IMR-90 (cell line): ENCODE measurements around the gene TMEM259. TPM values are rescaled to one million over a fixed set of nuclear protein-coding genes. Genes with fewer than 3 reads are reported as not detected.

Experiments
- ATAC-seq: fragments of 200-7000 bp; cut with Tn5 transposase; 2 replicates; pipeline ENCODE4 v1.9.1; 2020; ENCODE audit warnings: low read depth, mild to moderate bottlenecking, moderate library complexity
- BruUV-seq: library from RNA; stranded (reverse); fragments of 400-500 nt; replicated peaks from 2 replicates; lab custom pipeline; 2021; lab: Mats Ljungman, UMichigan
- CTCF ChIA-PET: fragments of 300-600 bp; formaldehyde crosslinking; extraction: SDS; loops from one replicate; lab custom pipeline; 2021; ENCODE audit warnings: antibody characterized with exemption; lab: Yijun Ruan, JAX
- POLR2A ChIA-PET: fragments of 300-600 bp; sonication (Branson Sonifier 250); formaldehyde crosslinking; loops from one replicate; lab custom pipeline; 2022; ENCODE audit warnings: antibody characterized with exemption; ENCODE audit not compliant: unreplicated experiment; lab: Charles Lee
- DNase-seq: peaks from one replicate; pipeline ENCODE4 v3.0.0; 2013
- H2AFZ ChIP-seq: replicated peaks from 2 replicates; pipeline ENCODE3; 2013; ENCODE audit warnings: low read length, mild to moderate bottlenecking; ENCODE audit not compliant: poor library complexity
- H2AK5ac ChIP-seq: 2 replicates; pipeline ENCODE4 v1.6.1; 2013; ENCODE audit warnings: low read depth, low read length, inconsistent platforms
- H2AK9ac ChIP-seq: replicated peaks from 2 replicates; pipeline ENCODE3; 2013; ENCODE audit warnings: mild to moderate bottlenecking, low read depth, low read length, moderate library complexity; ENCODE audit not compliant: poor library complexity
- H2BK120ac ChIP-seq: 2 replicates; pipeline ENCODE4 v1.6.1; 2013; ENCODE audit warnings: low read depth, low read length, inconsistent platforms
- H2BK15ac ChIP-seq: 3 replicates; pipeline ENCODE4 v1.6.1; 2013; ENCODE audit warnings: low read depth, low read length, inconsistent platforms
- H2BK20ac ChIP-seq: 2 replicates; pipeline ENCODE4 v1.6.1; 2013; ENCODE audit warnings: low read depth, mild to moderate bottlenecking, inconsistent platforms, low read length, moderate library complexity
- H2BK5ac ChIP-seq: 2 replicates; pipeline ENCODE4 v1.6.1; 2013; ENCODE audit warnings: mild to moderate bottlenecking, low read depth, low read length, inconsistent platforms; ENCODE audit not compliant: poor library complexity, severe bottlenecking
- H3K14ac ChIP-seq: replicated peaks from 2 replicates; pipeline ENCODE4 v1.6.1; 2013; ENCODE audit warnings: low read depth, low read length, inconsistent platforms
- H3K18ac ChIP-seq: 2 replicates; pipeline ENCODE4 v1.6.1; 2013; ENCODE audit warnings: low read depth, low read length, control low read depth
- H3K23ac ChIP-seq: 2 replicates; pipeline ENCODE4 v1.6.1; 2013; ENCODE audit warnings: low read depth, low read length, inconsistent platforms
- H3K27ac ChIP-seq: 2 replicates; pipeline ENCODE4 v1.5.1; 2013; ENCODE audit warnings: mild to moderate bottlenecking, control low read depth, low read length; ENCODE audit not compliant: insufficient read depth
- H3K27me3 ChIP-seq: 2 replicates; pipeline ENCODE4 v1.6.1; 2013; ENCODE audit warnings: low read length; ENCODE audit not compliant: control insufficient read depth, insufficient read depth
- H3K36me3 ChIP-seq: 2 replicates; pipeline ENCODE4 v1.6.1; 2013; ENCODE audit warnings: low read length, mixed read lengths; ENCODE audit not compliant: control insufficient read depth, insufficient read depth
- H3K4ac ChIP-seq: 2 replicates; pipeline ENCODE4 v1.6.1; 2013; ENCODE audit warnings: low read depth, low read length, inconsistent platforms
- H3K4me1 ChIP-seq: 2 replicates; pipeline ENCODE4 v1.6.1; 2013; ENCODE audit warnings: low read length, mixed read lengths; ENCODE audit not compliant: control insufficient read depth, insufficient read depth
- H3K4me2 ChIP-seq: 2 replicates; pipeline ENCODE4 v1.6.1; 2013; ENCODE audit warnings: low read depth, mild to moderate bottlenecking, control low read depth, low read length, moderate library complexity
- H3K4me3 ChIP-seq: 2 replicates; pipeline ENCODE4 v1.5.1; 2013; ENCODE audit warnings: low read depth, mild to moderate bottlenecking, control low read depth, low read length, moderate library complexity; ENCODE audit not compliant: insufficient read depth
- H3K56ac ChIP-seq: 2 replicates; pipeline ENCODE4 v1.6.1; 2013; ENCODE audit warnings: low read length, inconsistent platforms; ENCODE audit not compliant: insufficient read depth; ENCODE audit errors: extremely low read depth
- H3K79me1 ChIP-seq, 2 experiments: 2 replicates each; pipeline ENCODE4 v1.6.1; 2013; ENCODE audit warnings: low read length in 2 of 2, inconsistent platforms in 1 of 2, low read depth in 1 of 2
- H3K9ac ChIP-seq: 2 replicates; pipeline ENCODE4 v1.6.1; 2013; ENCODE audit warnings: low read depth, low read length, control low read depth
- H3K9me1 ChIP-seq: 2 replicates; pipeline ENCODE4 v1.6.1; 2013; ENCODE audit warnings: low read length, inconsistent platforms; ENCODE audit not compliant: insufficient read depth
- H3K9me3 ChIP-seq: 2 replicates; pipeline ENCODE4 v1.6.1; 2013; ENCODE audit warnings: low read length; ENCODE audit not compliant: control insufficient read depth, insufficient read depth
- H4K20me1 ChIP-seq: 2 replicates; pipeline ENCODE4 v1.6.1; 2013; ENCODE audit warnings: low read length, inconsistent platforms; ENCODE audit not compliant: insufficient read depth
- H4K5ac ChIP-seq: 2 replicates; pipeline ENCODE4 v1.6.1; 2013; ENCODE audit warnings: mild to moderate bottlenecking, low read depth, low read length, control low read depth
- H4K8ac ChIP-seq, 2 experiments: 2 replicates each; pipeline ENCODE4 v1.6.1; 2013; ENCODE audit warnings: low read depth in 2 of 2, low read length in 2 of 2, control low read depth in 1 of 2, inconsistent platforms in 1 of 2
- H4K91ac ChIP-seq: 2 replicates; pipeline ENCODE4 v1.6.1; 2013; ENCODE audit warnings: low read depth, low read length, inconsistent platforms; ENCODE audit not compliant: insufficient read depth
- CEBPB ChIP-seq: IDR thresholded peaks from 2 replicates; pipeline ENCODE4 v1.6.1; 2012; ENCODE audit warnings: low read depth, low read length, improper control_type of control experiment
- FOS ChIP-seq: fragments of 150-350 bp; IDR thresholded peaks from 2 replicates; pipeline ENCODE4 v1.6.1; 2016; ENCODE audit warnings: low read depth, low read length
- MXI1 ChIP-seq: IDR thresholded peaks from 2 replicates; pipeline ENCODE4 v1.6.1; 2012; ENCODE audit warnings: low read depth, mild to moderate bottlenecking, low read length, moderate library complexity, borderline replicate concordance
- POLR2A ChIP-seq: IDR thresholded peaks from 2 replicates; pipeline ENCODE4 v1.6.1; 2012; ENCODE audit warnings: mild to moderate bottlenecking, low read depth, low read length
- WGBS, 2 experiments: methylation state at CpG; one replicate each; pipeline versions ENCODE4 v1.1.5 to v1.1.7; 2013; ENCODE audit warnings: missing lambda C conversion rate in 2 of 2; ENCODE audit not compliant: insufficient read length in 1 of 2; ENCODE audit errors: extremely low coverage in 2 of 2; 5-methylcytosine and 5-hydroxymethylcytosine counted together
- dilution Hi-C: fragments of 300-500 bp; cut with HindIII; formaldehyde crosslinking; loops from one replicate; pipeline ENCODE4 v1.14.3; 2018; ENCODE audit warnings: low sequenced_read_pairs; ENCODE audit not compliant: unreplicated experiment
- in situ Hi-C: fragments of 300-500 bp; cut with MboI; formaldehyde crosslinking; loops from 3 replicates; pipeline ENCODE4 v1.14.3; 2019; ENCODE audit warnings: low sequenced_read_pairs, inconsistent platforms, mixed read lengths
- intact Hi-C: fragments of 100-400 bp; cut with micrococcal nuclease; formaldehyde crosslinking; loops from 2 replicates; pipeline ENCODE4 v1.10.0; 2022
- polyA plus RNA-seq, 3 experiments: library from polyadenylated mRNA; depleted of rRNA; stranded (reverse); fragments of >200 nt; gene quantifications; 2 replicates each; pipeline ENCODE4 v1.2.3, GENCODE V29; 2012; ENCODE audit warnings: low replicate concordance in 1 of 3
- total RNA-seq: library from RNA; depleted of rRNA; stranded (reverse); fragments of >200 nt; gene quantifications from 2 replicates; pipeline ENCODE4 v1.2.3, GENCODE V29; 2012
- TF ChIP-seq, protein P1 (sequence below): conservative IDR thresholded peaks from 2 replicates; pipeline ENCODE4 v1.5.1; 2012; ENCODE audit warnings: mild to moderate bottlenecking, low read depth, low read length, improper control_type of control experiment

Gene TMEM259
- total and polyA plus RNA-seq, 2 of the 4 experiments (the other 2 are of a cell fraction) = 22.6 to 153 TPM

DNA sequence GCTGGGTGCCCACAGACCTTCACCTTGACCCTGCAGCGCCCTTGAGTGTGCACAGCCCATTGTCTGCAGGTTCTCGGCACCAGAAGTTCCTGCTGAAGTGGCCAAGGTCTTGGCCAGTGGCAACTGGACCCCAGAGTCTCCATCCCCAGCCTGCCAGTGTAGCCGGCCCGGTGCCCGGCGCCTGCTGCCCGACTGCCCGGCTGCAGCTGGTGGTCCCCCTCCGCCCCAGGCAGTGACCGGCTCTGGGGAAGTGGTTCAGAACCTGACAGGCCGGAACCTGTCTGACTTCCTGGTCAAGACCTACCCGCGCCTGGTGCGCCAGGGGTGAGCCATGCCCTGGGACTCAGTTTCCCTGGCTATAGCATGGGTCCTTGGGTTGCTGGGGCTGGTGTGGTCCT, 34.1 kb upstream of the TMEM259 start:
- Histone ChIP-seq H4K5ac (no peak overlapping the region), H2BK15ac (no peak overlapping the region), H3K36me3 (peaks cover 1% of the 10 kb centered on the region; the same call in 1 of the 2 replicates), H3K9me3 (peaks cover 42% of the 10 kb centered on the region), H3K56ac (no peak overlapping the region), H3K14ac (no peak overlapping the region), H3K79me1 (no peaks in the 10 kb centered on the region), H2BK5ac (no peak overlapping the region), H3K23ac (no peak overlapping the region), H3K27me3 (no peaks in the 10 kb centered on the region), H2BK20ac (no peak overlapping the region), H3K4me2 (no peak overlapping the region), H3K4me3 (no peak overlapping the region), H2AK5ac (no peak overlapping the region), H2AFZ (no peak overlapping the region), H4K20me1 (no peaks in the 10 kb centered on the region), H3K4me1 (no peaks in the 10 kb centered on the region), H3K27ac (no peak overlapping the region), H4K91ac (no peak overlapping the region), H3K18ac (no peak overlapping the region), H4K8ac (no peak overlapping the region), H3K9ac (no peak overlapping the region), H2AK9ac (no peak overlapping the region), H2BK120ac (no peak overlapping the region), H3K4ac (no peak overlapping the region), H3K9me1 (no peaks in the 10 kb centered on the region)
- DNase-seq = no peak
- ATAC-seq = no peak
- TF ChIP-seq FOS (no peak), POLR2A (no peak), CEBPB (no peak), MXI1 (no peak)
- TF ChIP-seq, protein P1, sequence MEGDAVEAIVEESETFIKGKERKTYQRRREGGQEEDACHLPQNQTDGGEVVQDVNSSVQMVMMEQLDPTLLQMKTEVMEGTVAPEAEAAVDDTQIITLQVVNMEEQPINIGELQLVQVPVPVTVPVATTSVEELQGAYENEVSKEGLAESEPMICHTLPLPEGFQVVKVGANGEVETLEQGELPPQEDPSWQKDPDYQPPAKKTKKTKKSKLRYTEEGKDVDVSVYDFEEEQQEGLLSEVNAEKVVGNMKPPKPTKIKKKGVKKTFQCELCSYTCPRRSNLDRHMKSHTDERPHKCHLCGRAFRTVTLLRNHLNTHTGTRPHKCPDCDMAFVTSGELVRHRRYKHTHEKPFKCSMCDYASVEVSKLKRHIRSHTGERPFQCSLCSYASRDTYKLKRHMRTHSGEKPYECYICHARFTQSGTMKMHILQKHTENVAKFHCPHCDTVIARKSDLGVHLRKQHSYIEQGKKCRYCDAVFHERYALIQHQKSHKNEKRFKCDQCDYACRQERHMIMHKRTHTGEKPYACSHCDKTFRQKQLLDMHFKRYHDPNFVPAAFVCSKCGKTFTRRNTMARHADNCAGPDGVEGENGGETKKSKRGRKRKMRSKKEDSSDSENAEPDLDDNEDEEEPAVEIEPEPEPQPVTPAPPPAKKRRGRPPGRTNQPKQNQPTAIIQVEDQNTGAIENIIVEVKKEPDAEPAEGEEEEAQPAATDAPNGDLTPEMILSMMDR = no peak
- intact Hi-C loops (no loop called here), in situ Hi-C loops (no loop called here), dilution Hi-C loops (no loop called here)
- WGBS, 2 experiments = 100% methylated on average over 4 of the region's 14 CpGs; no CpG with 5 or more reads in 1 of the 2 experiments
- BruUV-seq = no TSS peak
- ChIA-PET POLR2A (no interaction called here), CTCF (interaction anchor here (0.8 kb wide), 1 partner anchor 10 kb away, joined by 3 read pairs; no protein-coding TSS in a partner anchor)
